Heart right ventricle (tissue), 16 donors: ENCODE measurements around the gene LCN15. TPM values are rescaled to one million over a fixed set of nuclear protein-coding genes. Genes with fewer than 3 reads are reported as not detected.

Source experiments
- ATAC-seq, 8 donors: fragments of 200-7000 bp; cut with Tn5 transposase; one replicate each; pipeline ENCODE4 v1.9.1; 2020; ENCODE audit warnings: mild to moderate bottlenecking in 8 of 8, moderate library complexity in 8 of 8, moderate number of reproducible peaks in 1 of 8
- DNase-seq, 2 donors: peaks; one replicate each; pipeline ENCODE4 v3.0.0-alpha.2; 2020
- H3K27ac ChIP-seq, 10 donors: fragments of 200-600 bp; sonication (generic) in 2 of 10; one replicate each; pipeline versions ENCODE4 v1.5.0 to v1.8.0; 2020 to 2022; ENCODE audit warnings: mild to moderate bottlenecking in 3 of 10
- H3K27me3 ChIP-seq, 7 donors: fragments of 200-600 bp; one replicate each; pipeline ENCODE4 v1.8.0; 2021 to 2022; ENCODE audit warnings: mild to moderate bottlenecking in 2 of 7
- H3K36me3 ChIP-seq, 9 donors: fragments of 200-600 bp; sonication (generic) in 1 of 9; one replicate each; pipeline versions ENCODE4 v1.5.0 to v1.8.0; 2020 to 2022; ENCODE audit warnings: mild to moderate bottlenecking in 2 of 9
- H3K4me1 ChIP-seq, 9 donors: fragments of 200-600 bp; sonication (generic) in 1 of 9; one replicate each; pipeline versions ENCODE4 v1.5.0 to v1.8.0; 2020 to 2022; ENCODE audit warnings: mild to moderate bottlenecking in 4 of 9
- H3K4me3 ChIP-seq, 10 donors: fragments of 200-600 bp; sonication (generic) in 2 of 10; one replicate each; pipeline versions ENCODE4 v1.5.0 to v1.8.0; 2020 to 2022; ENCODE audit warnings: mild to moderate bottlenecking in 7 of 10, moderate library complexity in 2 of 10
- H3K9me3 ChIP-seq, 11 donors: fragments of 200-600 bp in 10 of 11; sonication (generic) in 2 of 11; one replicate each; pipeline versions ENCODE4 v1.5.0 to v1.8.0; 2013 to 2022; ENCODE audit warnings: mild to moderate bottlenecking in 2 of 11, control low read depth in 1 of 11, moderate library complexity in 1 of 11
- CTCF ChIP-seq, 9 donors: fragments of 200-600 bp; sonication (generic) in 2 of 9; IDR thresholded peaks; one replicate each; pipeline versions ENCODE4 v1.5.0 to v1.8.0; 2021 to 2022; ENCODE audit warnings: antibody characterized with exemption in 9 of 9, mild to moderate bottlenecking in 5 of 9, moderate library complexity in 1 of 9
- WGBS, 2 donors: extraction: QIAGEN DNeasy Blood & Tissue Kit; methylation state at CpG; one replicate each; pipeline ENCODE4 v1.1.7; 2013; ENCODE audit warnings: inconsistent platforms in 1 of 2; 5-methylcytosine and 5-hydroxymethylcytosine counted together
- intact Hi-C, 10 donors: fragments of 100-400 bp; cut with DNase I; formaldehyde crosslinking; loops; one replicate each; pipeline versions ENCODE4 v1.11.1 to v1.14.2; 2022
- polyA plus RNA-seq, 2 donors: library from polyadenylated mRNA; stranded (reverse); fragments of 200-250 nt; gene quantifications; one replicate each; pipeline ENCODE4 v1.2.3, GENCODE V29; 2013
- total RNA-seq, 10 donors: library from RNA; stranded (reverse); fragmentation: NEBNext Ultra II Directional in 3 of 10; extraction: Animal tissue kit (Norgen Biotek cat#: 25700) in 3 of 10; gene quantifications; one replicate each; pipeline versions ENCODE4 v1.2.1 to v1.2.4, GENCODE V29; 2021 to 2023
- donor health status: Arrhythmogenic right ventricular cardiomyopathy.
- donor health status: ischemic (EF 13 %, LVEDD 7.1; RV severe dilation, severe dysfunction).
- donor health status: healthy with polysubstance abuse.
- donor health status: DM: no; HTN: yes; CAD: no.
- donor health status: DM: no; HTN: no; CAD: no.
- donor health status: ischemic (EF 25% LVEDD 6.9; RV normal size, moderate dysfunction).
- donor health status: ischemic (EF 25% LVEDD 5.7; RV mildly dilated, moderate dysfunction).
- donor health status: healthy.
- donor health status: DM: yes; HTN: yes; CAD: no.
- donor health status: Ischemic cardiomyopathy.
- donor health status: ischemic (EF 35%, LVEDD 5.7; RV mildly dilated, moderate dysfunction).
- donor health status: nonischemic (EF 11% LVEDD 7.7; RV severe dilation, severe dysfunction).
- donor health status: DM: yes; HTN: yes; CAD: no.
- donor health status: PGD.
- donor health status: ischemic (EF 29% LVEDD 5.4; RV normal size, mild dysfunction).
- donor health status: nonischemic (EF 23%, LVEDD 6.1; RV moderate dilation, normal function).

LCN15 gene
- total and polyA plus RNA-seq, 12 donors: 0.85 to 20.1 (median 1.3) TPM; not detected in 7

DNA sequence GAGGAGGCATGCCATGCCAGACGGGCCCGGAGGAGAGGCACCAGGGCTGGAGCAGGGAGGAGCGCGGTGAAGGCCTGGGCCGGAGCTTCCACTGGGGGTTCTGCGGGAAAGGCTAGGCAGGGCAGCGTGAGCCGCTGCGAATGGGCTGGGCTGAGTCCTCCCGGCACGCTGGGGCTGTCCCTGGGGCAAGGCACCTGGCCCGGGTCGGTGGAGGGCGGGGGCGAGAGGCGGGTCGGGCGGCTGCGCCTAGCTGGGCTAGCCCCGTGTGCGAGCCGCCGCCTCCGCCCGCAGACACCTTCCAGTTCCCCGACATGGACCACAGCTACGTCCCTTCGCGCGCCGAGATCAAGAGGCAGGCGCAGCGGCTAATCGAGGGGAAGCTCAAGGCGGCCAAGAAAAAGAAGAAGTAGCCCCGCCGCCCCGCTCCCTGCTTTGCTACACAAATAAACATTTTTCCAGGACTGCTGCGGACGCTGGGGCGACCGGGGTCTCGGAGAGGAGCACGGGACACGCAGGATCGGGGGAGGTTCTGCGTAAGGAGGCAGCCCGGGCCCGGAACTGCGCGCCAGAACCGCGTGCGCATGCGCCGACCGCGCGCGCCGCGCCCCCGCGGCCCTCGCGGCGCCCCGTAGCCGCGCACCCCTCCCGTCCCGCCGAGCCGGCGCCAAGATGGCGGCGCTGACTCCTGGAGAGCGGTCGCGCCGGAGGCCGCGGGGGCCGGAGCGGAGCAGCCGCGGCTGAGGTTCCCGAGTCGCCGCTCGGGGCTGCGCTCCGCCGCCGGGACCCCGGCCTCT, 43.2 kb upstream of the LCN15 start, which contains the start of gene RABL6:
Gene RABL6, plus strand, starts transcription at position 668 of the 794 bp plus-strand sequence. CDS start 249 bp downstream, outside the sequence.
- intact Hi-C loops: loop anchor here in 2 of 10 donors (5.0 kb wide), 1 partner anchor 35 kb away; the partner anchor contains the start of gene AJM1 (in 2 of the 2)
- TF ChIP-seq CTCF (IDR thresholded peaks at IDR 0.05): no peak

GRCh38 chr9:136806631-136807201, 42.4 kb upstream of the LCN15 start:
- peak overlapping the region; percentile 79 to 100 (median 96) for H3K4me3 ChIP-seq
- peaks cover 0 to 45% (median 35%) of the 10 kb centered on the region in 9 donors for H3K4me1 ChIP-seq
- peaks cover 0 to 22% (median 0%) of the 10 kb centered on the region in 9 donors for H3K36me3 ChIP-seq
- peak in 5 of 8 donors; percentile 1 to 30 (median 12) for ATAC-seq
- H3K27ac ChIP-seq: peak overlapping the region in 9 of 10 donors; percentile 91 to 95 (median 93)
- peaks cover 0 to 9% (median 8%) of the 10 kb centered on the region in 7 donors for H3K27me3 ChIP-seq
- no peak for DNase-seq
- intact Hi-C loops: loop anchor here in 2 of 10 donors (5.0 kb wide), 1 partner anchor 36 kb away; the partner anchor contains the start of gene AJM1 (in 2 of the 2)
- no peaks in the 10 kb centered on the region for H3K9me3 ChIP-seq
- WGBS, 2 donors: 70 to 73% methylated on average over 25 of the region's 25 CpGs
- TF ChIP-seq CTCF (IDR thresholded peaks at IDR 0.05): no peak

More for the DNA sequence above, 43.2 kb upstream of the LCN15 start, which contains the start of gene RABL6:
- 1% methylated on average over 68 to 96 of the region's 96 CpGs for WGBS, 2 donors
- DNase-seq (peak; percentile 74 to 85), ATAC-seq (peak; percentile 84 to 95 (median 89))
- Histone ChIP-seq H3K36me3 (peaks cover 0 to 29% (median under 1%) of the 10 kb centered on the region in 9 donors), H3K27me3 (peaks cover 0 to 1% (median under 1%) of the 10 kb centered on the region in 7 donors), H3K4me3 (peak within 1 kb of the TSS; percentile 79 to 100 (median 96)), H3K27ac (peak within 1 kb of the TSS; percentile 42 to 95 (median 92)), H3K9me3 (no peaks in the 10 kb centered on the region), H3K4me1 (peaks cover 0 to 43% (median 35%) of the 10 kb centered on the region in 9 donors)

DNA sequence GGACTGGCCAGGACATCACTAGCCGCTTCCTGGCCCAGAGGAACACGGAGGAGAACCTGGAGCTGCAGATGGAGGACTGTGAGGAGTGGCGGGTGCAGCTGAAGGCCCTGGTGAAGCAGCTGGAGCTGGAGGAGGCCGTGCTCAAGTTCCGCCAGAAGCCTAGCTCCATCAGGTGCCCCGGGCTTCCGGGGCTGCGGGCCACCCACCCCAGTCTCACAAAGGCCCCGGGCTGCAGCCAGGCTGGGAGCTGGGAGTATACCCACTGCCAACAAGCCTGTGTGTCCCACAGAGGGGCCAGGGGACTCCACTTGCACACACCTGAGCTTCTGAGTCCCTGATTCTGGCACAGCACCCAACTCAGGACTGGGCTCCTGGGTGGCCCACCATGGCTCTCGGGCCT, 41.7 kb upstream of the LCN15 start:
- intact Hi-C loops: loop anchor here in 2 of 10 donors (5.0 kb wide), 1 partner anchor 36 kb away; the partner anchor contains the start of gene AJM1 (in 2 of the 2)
- Histone ChIP-seq H3K4me3 (no peak overlapping the region), H3K36me3 (peaks cover 0 to 17% (median 0%) of the 10 kb centered on the region in 9 donors), H3K27ac (no peak overlapping the region), H3K4me1 (peaks cover 0 to 48% (median 39%) of the 10 kb centered on the region in 9 donors), H3K9me3 (no peaks in the 10 kb centered on the region), H3K27me3 (peaks cover 0 to 15% (median 13%) of the 10 kb centered on the region in 7 donors)
- 95 to 97% methylated on average over 10 of the region's 10 CpGs for WGBS, 2 donors
- no peak for TF ChIP-seq CTCF (IDR thresholded peaks at IDR 0.05)
- ATAC-seq (no peak), DNase-seq (no peak)

- intact Hi-C loops: loop anchor here in 2 of 10 donors (5.0 kb wide), 1 partner anchor 37 kb away; the partner anchor contains the start of gene AJM1 (in 2 of the 2)
- Histone ChIP-seq H3K27ac (no peak overlapping the region), H3K4me1 (peaks cover 0 to 48% (median 39%) of the 10 kb centered on the region in 9 donors), H3K9me3 (no peaks in the 10 kb centered on the region), H3K36me3 (peaks cover 0 to 10% (median 0%) of the 10 kb centered on the region in 9 donors), H3K27me3 (peaks cover 0 to 23% (median 15%) of the 10 kb centered on the region in 7 donors), H3K4me3 (no peak overlapping the region)
- no peak for TF ChIP-seq CTCF (IDR thresholded peaks at IDR 0.05)
- no peak for ATAC-seq
- WGBS, 2 donors: 90 to 91% methylated on average over 12 of the region's 12 CpGs
- no peak for DNase-seq
Measured at GRCh38 chr9:136805207-136805740, 41.0 kb upstream of the LCN15 start.
